Subcutaneous abdominal adipose tissue (tissue), 5 donors: ENCODE results near the gene KLK2.
"Not testable (repeated sequence)": the region's sequence is repeated elsewhere in the genome, so short reads cannot be mapped to it uniquely, and the experiment has no call there.

Experiments
- H3K27ac ChIP-seq: one replicate; pipeline ENCODE4 v1.7.0; 2013; ENCODE audit warnings: low read depth, mild to moderate bottlenecking, inconsistent platforms, low read length, moderate library complexity
- H3K27me3 ChIP-seq, 5 donors: one replicate each; pipeline ENCODE4 v1.7.0; 2013; ENCODE audit warnings: low read length in 5 of 5, inconsistent platforms in 1 of 5; ENCODE audit not compliant: control insufficient read depth in 5 of 5, insufficient read depth in 4 of 5
- H3K36me3 ChIP-seq, 5 donors: one replicate each; pipeline ENCODE4 v1.7.0; 2013; ENCODE audit warnings: low read length in 5 of 5; ENCODE audit not compliant: control insufficient read depth in 5 of 5, insufficient read depth in 5 of 5
- H3K4me1 ChIP-seq, 5 donors: one replicate each; pipeline ENCODE4 v1.7.0; 2013; ENCODE audit warnings: low read length in 5 of 5, mild to moderate bottlenecking in 3 of 5, moderate library complexity in 1 of 5; ENCODE audit not compliant: control insufficient read depth in 5 of 5, insufficient read depth in 5 of 5
- H3K4me3 ChIP-seq, 5 donors: one replicate each; pipeline ENCODE4 v1.7.0; 2013; ENCODE audit warnings: low read length in 5 of 5, low read depth in 1 of 5
- H3K9ac ChIP-seq, 5 donors: one replicate each; pipeline ENCODE4 v1.7.0; 2013; ENCODE audit warnings: low read length in 5 of 5, mild to moderate bottlenecking in 4 of 5, moderate library complexity in 3 of 5
- H3K9me3 ChIP-seq, 5 donors: one replicate each; pipeline ENCODE4 v1.7.0; 2013; ENCODE audit warnings: low read length in 5 of 5; ENCODE audit not compliant: control insufficient read depth in 5 of 5
- donor health status: healthy.
- donor health status: healthy.
- donor health status: healthy.
- donor health status: healthy.
- donor health status: healthy.

Gene KLK2

GRCh38 chr19:50890422-50891252 is 17.4 kb downstream of the KLK2 start:
- Histone ChIP-seq H3K27me3 (peaks cover 0 to 24% (median 17%) of the 10 kb centered on the region in 5 donors), H3K9ac (no peak overlapping the region), H3K27ac (no peak overlapping the region), H3K9me3 (no peaks in the 10 kb centered on the region), H3K36me3 (no peaks in the 10 kb centered on the region), H3K4me1 (peaks cover 0 to 5% (median 0%) of the 10 kb centered on the region in 5 donors), H3K4me3 (no peak overlapping the region)

GRCh38 chr19:50891253-50891625 is 18.0 kb downstream of the KLK2 start:
- Histone ChIP-seq H3K9me3 (no peaks in the 10 kb centered on the region), H3K36me3 (no peaks in the 10 kb centered on the region), H3K27me3 (peaks cover 0 to 21% (median 16%) of the 10 kb centered on the region in 5 donors), H3K4me1 (peaks cover 0 to 5% (median 0%) of the 10 kb centered on the region in 5 donors), H3K27ac (no peak overlapping the region), H3K9ac (no peak overlapping the region), H3K4me3 (no peak overlapping the region)

- Histone ChIP-seq H3K4me1 (peaks cover 0 to 5% (median 0%) of the 10 kb centered on the region in 5 donors), H3K27ac (no peak overlapping the region), H3K9ac (no peak overlapping the region), H3K4me3 (no peak overlapping the region), H3K27me3 (peaks cover 0 to 22% (median 12%) of the 10 kb centered on the region in 5 donors), H3K9me3 (no peaks in the 10 kb centered on the region), H3K36me3 (no peaks in the 10 kb centered on the region)
Observed at GRCh38 chr19:50893047-50893736, 20.0 kb downstream of the KLK2 start.

- no peak overlapping the region for H3K4me3 ChIP-seq
- peaks cover 0 to 22% (median 12%) of the 10 kb centered on the region in 5 donors for H3K27me3 ChIP-seq
- no peak overlapping the region for H3K27ac ChIP-seq
- no peaks in the 10 kb centered on the region for H3K4me1 ChIP-seq
- no peaks in the 10 kb centered on the region for H3K36me3 ChIP-seq
- H3K9ac ChIP-seq, result no peak overlapping the region
- H3K9me3 ChIP-seq, result no peaks in the 10 kb centered on the region
Observed at GRCh38 chr19:50894478-50895356, 21.5 kb downstream of the KLK2 start.

GRCh38 chr19:50896089-50896590 is 22.9 kb downstream of the KLK2 start:
- not testable (repeated sequence) for H3K4me3 ChIP-seq, H3K36me3 ChIP-seq, H3K27ac ChIP-seq, H3K9me3 ChIP-seq, H3K9ac ChIP-seq, H3K4me1 ChIP-seq
- peaks cover 0 to 19% (median 12%) of the 10 kb centered on the region in 5 donors for H3K27me3 ChIP-seq

GRCh38 chr19:50896591-50897190 is 23.5 kb downstream of the KLK2 start:
- Histone ChIP-seq H3K36me3 (no peaks in the 10 kb centered on the region), H3K27me3 (peaks cover 0 to 19% (median 14%) of the 10 kb centered on the region in 5 donors), H3K9me3 (no peaks in the 10 kb centered on the region)

GRCh38 chr19:50897191-50897607 is 24.0 kb downstream of the KLK2 start:
- H3K27me3 ChIP-seq, result peaks cover 0 to 19% (median 14%) of the 10 kb centered on the region in 5 donors

More at GRCh38 chr19:50896591-50897190, 23.5 kb downstream of the KLK2 start:
- H3K4me1 ChIP-seq, result no peaks in the 10 kb centered on the region
- H3K9ac ChIP-seq, result no peak overlapping the region
- no peak overlapping the region for H3K4me3 ChIP-seq
- no peak overlapping the region for H3K27ac ChIP-seq

GRCh38 chr19:50897612-50898011 is 24.4 kb downstream of the KLK2 start:
- H3K27me3 ChIP-seq, result peaks cover 0 to 19% (median 14%) of the 10 kb centered on the region in 5 donors
- H3K36me3 ChIP-seq, result no peaks in the 10 kb centered on the region
- no peak overlapping the region for H3K4me3 ChIP-seq
- H3K9ac ChIP-seq, result no peak overlapping the region
- H3K4me1 ChIP-seq, result no peaks in the 10 kb centered on the region
- H3K9me3 ChIP-seq, result no peaks in the 10 kb centered on the region
- no peak overlapping the region for H3K27ac ChIP-seq

More at GRCh38 chr19:50897191-50897607, 24.0 kb downstream of the KLK2 start:
- H3K9ac ChIP-seq, result no peak overlapping the region
- no peaks in the 10 kb centered on the region for H3K36me3 ChIP-seq
- no peaks in the 10 kb centered on the region for H3K9me3 ChIP-seq
- no peak overlapping the region for H3K27ac ChIP-seq
- no peaks in the 10 kb centered on the region for H3K4me1 ChIP-seq
- H3K4me3 ChIP-seq, result no peak overlapping the region

GRCh38 chr19:50898018-50898417 is 24.8 kb downstream of the KLK2 start:
- Histone ChIP-seq H3K4me3 (no peak overlapping the region), H3K27ac (no peak overlapping the region), H3K9ac (no peak overlapping the region), H3K9me3 (no peaks in the 10 kb centered on the region), H3K36me3 (no peaks in the 10 kb centered on the region), H3K27me3 (peaks cover 0 to 19% (median 12%) of the 10 kb centered on the region in 5 donors), H3K4me1 (no peaks in the 10 kb centered on the region)
